Stimulated activated naive CD4-positive, alpha-beta T cell treated with Interleukin-2 at 50 U/mL for 16 hours (primary cell): ENCODE measurements around the gene CFHR4.
"Not testable (repeated sequence)": the region's sequence is repeated elsewhere in the genome, so short reads cannot be mapped to it uniquely, and the experiment has no call there.

Source experiments
- DNase-seq: peaks from one replicate; lab custom pipeline; 2025; lab: John Stamatoyannopoulos, UW

Gene CFHR4

DNA sequence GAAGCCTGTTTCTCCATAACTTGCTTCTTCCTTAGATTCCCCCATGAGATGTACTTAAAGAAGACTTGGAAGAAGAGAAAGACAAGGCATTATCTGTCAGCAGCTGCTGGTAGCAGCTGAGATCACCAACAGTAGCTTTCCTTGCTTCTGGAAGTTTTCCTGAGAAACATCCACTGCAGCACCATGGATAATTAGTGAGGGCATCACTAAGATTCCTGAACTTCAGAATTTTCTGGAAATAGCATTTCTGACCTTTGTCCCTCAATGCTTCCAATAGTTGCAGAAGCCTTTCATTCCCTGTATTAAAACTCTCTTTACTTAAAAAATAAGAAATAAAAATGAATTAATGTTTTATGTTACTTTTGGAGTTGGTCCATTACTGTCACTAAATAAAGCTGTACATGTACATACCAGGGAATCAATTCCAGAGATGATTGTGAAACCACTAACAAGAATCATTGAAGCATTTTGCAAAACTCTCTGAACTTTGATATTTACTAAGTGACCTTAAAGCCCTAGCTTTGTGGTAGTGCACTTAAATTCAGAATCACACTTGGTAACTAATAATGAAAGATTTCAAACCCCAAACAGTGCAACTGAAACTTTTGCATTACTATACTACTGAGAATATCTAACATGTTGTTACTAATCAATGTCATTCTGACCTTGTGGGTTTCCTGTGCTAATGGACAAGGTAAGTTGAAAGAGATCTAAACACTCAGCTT lies at the start of gene CFHR4:
TSS of gene CFHR4 (plus strand) at position 538 of the 725 bp plus-strand sequence. CDS start at position 637, 99 bp downstream.
- DNase-seq = no peak

DNA sequence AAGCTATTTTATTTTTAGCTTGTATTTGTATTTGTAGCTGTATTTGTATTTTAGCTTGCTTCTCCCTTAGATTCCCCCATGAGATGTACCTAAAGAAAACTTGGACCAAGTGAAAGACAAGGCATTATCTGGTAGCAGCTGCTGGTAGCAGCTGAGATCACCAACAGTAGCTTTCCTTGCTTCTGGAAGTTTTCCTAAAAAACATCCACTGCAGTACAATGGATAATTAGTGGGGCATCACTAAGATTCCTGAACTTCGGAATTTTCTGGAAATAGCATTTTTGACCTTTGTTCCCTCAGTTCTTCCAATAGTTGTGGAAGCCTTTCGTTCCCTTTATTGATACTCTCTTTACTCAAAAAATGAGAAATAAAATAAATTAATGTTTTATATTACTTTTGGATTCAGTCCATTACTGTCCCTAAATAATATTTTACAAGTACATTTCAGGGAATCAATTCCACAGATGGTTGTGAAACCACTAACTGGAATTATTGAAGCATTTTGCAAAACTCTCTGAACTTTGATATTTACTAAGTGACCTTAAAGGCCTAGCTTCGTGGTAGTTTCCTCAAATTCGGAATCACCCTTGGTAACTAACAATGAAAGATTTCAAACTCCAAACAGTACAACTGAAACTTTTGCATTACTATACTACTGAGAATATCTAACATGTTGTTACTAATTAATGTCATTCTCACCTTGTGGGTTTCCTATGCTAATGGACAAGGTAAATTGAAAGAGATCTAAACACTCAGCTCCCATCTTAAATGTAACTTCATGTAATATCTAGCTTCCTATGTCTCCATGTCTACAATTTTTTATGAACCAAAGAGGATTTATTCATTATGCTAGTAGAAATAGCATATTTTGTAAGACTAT lies 38.0 kb upstream of the CFHR4 start:
- DNase-seq = not testable (repeated sequence)

DNA sequence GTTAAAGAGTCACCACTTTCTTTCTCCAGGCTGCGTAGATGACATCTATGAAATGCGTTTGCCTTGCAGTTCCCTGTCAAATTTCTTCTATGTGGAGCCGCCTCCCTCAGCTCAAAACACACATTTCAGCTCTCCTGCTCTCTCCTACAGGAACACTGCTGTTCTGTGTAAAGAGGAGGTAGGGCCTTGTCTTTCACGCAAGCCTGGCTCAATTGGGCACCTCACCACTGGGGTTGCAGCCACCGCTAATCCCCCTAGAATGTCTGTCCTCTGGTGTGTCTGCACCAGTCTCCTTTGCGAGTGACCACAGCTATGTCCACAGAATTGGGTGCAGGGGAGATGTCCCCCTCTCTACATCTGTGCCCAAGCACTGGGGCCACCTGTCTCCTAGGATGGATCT lies 31.8 kb upstream of the CFHR4 start:
- no peak for DNase-seq

DNA sequence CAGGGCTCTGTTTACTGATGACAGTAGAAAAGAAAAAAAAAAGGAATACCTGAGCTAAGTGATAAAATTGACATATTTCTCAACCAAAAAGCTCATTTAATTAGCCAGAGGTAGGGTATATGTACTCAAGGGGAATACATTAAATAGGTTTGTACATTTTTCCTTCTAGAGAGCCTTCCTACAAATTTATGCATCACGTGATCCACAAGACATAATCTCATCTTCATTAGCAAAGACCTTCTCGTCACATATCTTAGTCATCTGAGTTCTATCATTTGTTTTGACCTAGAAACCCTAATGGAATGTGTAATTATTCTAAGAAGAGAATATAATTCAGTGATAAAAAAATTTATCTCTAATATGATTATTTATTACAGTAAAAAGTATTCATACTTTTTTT lies 30.7 kb upstream of the CFHR4 start:
- DNase-seq = no peak

DNA sequence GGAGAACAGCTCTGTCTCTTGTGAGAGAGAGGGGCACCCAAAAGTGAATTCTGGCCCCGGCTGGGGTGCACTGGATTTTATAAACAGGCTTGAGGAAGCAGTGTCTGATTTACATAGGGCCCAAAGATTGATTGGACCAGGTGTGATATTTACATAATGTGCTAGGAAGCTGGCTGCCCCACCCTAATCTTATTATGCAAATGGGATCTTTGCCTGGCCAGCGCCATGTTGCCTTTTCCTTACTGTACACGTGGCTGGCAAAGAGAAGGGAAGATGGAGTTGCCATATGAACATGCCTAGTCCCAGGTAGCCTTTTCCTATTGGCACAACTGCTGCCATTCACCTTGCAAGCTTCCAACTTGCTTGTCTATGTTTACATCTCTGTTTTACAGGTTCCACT lies 29.0 kb upstream of the CFHR4 start:
- DNase-seq = no peak

DNA sequence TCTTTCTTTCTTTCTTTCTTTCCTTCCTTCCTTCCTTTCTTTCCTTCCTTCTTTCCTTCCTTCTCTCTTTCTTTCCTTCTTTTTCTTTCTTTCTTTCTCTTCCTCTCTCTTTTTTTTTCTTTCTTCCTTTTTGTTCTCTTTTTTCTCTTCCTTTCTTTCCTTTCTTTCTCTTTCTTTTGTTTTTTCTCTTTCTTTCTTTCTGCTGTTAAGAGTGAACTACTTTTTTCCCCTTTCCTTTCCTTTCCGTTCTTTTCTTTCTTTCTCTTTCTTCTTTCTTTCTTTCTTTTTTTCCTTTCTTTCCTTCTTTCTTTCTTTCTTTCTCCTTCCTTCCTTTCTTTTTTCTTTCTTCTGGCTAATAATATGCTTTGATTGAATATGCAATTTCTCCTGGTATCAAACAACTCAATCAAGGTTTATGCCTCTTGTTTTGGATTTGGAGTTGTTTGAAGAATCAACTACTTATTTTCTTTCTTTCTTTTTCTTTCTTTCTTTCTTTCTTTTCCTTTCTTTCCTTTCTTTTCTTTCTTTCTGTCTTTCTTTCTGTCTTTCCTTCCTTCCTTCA lies 27.4 kb upstream of the CFHR4 start:
- no peak for DNase-seq

DNA sequence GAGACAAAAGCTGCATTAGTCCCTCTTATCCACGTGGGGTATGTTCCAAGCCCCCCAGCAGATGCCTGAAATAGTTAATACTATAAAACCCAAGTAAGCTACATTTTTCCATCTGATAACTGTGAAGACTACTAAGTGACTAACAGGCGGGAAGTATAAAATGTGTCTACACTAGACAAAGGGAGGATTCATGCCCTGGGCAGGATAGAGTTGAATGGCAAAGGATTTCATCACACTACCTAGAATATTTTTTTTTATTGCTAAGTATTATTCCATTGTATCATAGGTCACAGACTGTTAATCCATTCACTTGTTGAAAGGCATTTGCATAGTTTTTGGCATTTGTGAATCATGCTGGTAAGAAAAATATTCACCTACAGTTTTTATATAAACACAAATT lies 26.4 kb upstream of the CFHR4 start:
- no peak for DNase-seq

DNA sequence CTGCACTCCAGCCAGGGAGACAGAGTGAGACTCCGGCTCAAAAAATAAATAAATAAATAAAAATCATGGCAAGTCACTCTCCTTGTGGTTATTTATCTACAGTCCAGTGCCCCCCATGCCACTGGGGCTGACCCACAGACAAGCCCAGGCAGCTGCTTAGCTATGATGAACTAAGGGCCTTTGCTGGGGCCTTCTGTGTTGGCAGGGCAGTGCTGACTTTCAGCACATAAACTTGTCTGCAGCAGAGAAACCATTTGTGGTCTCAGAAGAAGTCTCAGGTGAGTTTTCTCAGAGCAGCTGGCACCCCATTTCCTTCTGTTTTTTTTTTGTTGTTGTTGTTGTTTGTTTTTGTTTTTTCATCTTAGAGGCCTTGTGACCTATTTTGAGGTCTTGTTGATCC lies 20.9 kb upstream of the CFHR4 start:
- DNase-seq = no peak

DNA sequence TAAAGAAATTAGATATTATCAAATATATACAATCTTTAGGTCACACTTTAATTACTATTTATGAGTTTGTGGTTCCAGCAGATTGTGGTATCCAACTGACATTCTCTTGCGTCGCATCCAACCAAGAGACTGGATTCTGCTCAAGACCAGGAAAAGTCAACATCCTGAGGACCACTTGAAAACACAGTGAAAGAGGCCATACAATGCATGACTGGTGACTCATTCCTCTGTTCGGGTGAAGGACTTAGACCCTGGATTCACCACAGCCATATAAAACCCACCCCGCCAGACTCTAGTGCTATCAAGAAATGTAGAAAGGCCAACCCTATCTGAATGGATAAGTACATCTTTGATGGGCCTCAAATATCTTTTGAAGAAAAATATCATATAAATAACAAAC lies 14.5 kb upstream of the CFHR4 start:
- DNase-seq = no peak

DNA sequence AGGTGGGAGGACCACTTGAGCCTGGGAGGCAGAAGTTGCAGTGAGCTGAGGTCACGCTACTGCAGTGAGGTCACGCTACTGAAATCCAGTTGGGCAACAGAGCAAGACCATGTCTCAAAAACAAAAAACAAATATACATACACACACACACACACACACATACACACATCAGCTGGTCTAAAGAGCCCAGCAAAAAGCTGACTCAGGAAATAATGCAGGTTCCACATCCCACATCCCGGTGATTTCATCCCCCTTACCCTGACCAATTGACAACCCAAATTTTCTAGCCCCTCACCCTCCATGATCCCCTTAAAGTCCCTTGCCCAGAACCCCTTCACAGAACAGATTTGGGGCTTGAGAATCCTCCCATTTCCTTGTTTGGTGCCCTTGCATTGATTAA lies 11.9 kb upstream of the CFHR4 start:
- DNase-seq = no peak

DNA sequence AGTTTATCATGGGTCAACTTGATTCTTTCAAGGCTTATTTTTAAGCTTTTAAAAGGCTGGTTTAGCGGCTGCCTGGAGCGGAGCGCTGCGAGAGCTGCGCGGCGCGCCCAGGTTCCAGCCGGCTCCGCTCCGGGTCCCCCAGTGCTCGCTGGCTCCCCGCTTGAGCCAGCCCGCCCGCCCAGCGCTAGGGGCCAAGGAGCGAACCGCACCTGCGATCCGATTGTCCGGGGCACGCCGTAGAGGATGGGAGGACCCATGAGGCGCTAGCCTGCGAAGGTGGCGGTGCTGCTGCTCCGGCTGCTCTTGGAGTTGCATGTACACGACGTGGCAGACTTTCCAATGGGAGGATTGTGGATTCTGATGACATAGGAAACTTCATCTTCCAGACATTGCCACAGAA lies 9.9 kb upstream of the CFHR4 start:
- no peak for DNase-seq

DNA sequence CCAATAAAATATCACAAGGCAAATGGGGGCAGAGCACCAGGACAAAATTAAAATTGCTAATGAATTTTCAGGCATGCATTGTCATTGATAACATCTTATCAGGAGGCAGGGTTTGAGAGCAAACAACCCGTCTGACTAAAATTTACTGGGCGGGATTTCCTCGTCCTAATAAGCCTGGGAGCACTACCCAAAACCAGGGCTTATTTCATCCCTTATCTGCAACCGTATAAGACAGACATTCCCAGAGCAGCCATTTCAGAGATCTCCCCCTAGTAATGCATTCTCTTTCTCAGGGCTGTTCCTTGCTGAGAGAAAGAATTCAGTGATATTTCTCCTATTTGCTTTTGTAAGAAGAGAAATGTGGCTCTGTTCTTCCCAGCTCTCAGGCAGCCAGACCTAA lies 1.3 kb upstream of the CFHR4 start:
- DNase-seq = not testable (repeated sequence)

DNA sequence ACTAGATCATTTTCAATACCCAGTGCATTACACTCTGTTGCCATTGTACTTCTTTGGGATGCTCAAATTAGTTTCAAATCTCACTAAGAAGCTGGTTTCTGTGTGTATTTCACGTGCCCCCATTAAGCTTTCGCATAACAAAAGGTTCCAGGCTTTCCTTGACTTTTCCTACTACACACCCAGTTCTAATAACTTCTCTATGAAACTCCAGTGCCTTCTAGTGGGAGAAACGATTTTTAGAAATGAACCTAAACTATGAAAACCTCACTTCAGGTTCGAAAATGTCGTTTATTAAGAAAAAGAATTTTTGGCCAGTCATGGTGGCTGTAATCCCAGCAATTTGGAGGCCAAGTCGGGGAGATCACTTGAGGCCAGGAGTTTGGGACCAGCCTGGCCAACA lies 2.8 kb downstream of the CFHR4 start:
- DNase-seq = no peak

DNA sequence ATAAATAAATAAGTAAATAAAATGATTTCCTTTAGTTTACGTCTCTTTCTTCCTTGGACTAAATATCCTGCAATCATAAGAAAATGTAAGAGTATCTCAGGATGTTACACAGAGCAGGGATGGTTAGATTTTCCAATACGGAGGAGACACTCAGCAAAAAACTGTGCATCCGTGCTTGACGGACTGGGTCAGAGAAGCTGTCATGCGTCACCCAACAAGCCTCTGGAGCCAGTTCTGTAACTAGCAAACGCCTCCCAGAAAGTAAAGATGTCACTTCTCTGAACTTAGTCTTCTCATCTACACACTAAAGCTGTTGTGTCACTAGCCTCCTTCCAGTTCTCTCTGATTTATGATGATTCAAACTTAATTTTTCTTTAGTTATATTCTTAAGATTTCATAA lies 3.4 kb downstream of the CFHR4 start:
- no peak for DNase-seq

DNA sequence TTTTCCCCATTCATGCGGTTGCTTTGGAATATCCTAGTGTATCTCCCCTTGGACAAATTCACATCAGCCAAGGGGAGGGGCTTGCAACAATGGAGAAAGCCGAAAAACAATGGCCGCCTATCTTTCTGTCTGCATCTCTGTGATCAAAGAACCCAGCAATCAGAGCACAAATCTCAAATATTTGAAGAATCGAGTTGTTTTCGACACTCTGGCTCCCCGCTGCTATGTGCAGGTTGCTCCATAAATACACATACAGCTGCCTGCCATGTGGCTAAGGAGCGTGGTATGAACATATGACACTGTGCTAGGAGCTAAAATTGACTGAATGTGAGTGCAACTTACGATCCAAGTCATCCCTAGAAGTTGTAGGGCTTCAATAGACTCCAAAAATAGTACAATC lies 8.5 kb downstream of the CFHR4 start:
- no peak for DNase-seq

DNA sequence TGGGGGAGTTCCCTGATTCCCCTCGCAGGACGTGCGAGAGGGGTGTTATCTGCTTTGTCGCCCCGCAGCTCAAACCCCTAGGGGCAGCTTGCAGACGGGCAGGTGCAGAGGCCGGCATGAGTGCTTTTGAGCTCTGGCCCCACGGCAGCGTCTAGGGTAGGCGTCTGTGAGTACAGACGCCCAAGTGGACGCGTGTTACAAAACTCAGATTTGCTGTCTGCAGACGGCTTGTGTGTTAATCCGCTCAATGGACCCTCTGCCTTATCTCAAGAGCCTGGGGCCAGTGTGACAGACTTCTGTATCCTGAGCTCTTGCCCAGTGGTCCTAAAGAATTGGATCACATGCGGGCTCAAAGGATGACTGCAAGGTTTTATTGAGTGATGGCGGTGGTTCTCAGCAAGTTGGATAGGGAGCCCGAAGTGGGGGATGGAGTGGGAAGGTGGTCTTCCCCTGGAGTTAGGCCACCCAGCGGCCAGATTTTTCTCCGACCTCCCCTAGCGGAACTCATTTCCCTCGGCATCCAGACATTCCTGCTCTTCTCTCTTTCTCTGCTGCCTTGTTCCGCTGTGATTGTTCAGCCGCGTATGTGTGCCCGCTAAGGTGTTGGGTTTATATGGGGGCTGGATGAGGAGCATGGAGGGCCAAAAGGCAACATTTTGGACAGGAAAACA lies 9.4 kb downstream of the CFHR4 start:
- DNase-seq = no peak

DNA sequence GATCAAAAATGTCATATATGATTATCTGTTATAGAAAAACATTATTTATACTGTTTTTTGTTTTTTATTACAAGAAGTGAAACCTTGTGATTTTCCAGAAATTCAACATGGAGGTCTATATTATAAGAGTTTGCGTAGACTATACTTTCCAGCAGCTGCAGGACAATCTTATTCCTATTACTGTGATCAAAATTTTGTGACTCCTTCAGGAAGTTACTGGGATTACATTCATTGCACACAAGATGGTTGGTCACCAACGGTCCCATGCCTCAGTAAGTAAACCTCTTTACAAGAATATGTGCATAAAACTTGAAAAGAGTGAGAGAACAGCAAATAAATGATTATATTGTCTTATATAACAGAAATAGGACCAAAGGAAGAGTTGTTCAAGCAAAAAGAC lies 14.5 kb downstream of the CFHR4 start:
- no peak for DNase-seq

DNA sequence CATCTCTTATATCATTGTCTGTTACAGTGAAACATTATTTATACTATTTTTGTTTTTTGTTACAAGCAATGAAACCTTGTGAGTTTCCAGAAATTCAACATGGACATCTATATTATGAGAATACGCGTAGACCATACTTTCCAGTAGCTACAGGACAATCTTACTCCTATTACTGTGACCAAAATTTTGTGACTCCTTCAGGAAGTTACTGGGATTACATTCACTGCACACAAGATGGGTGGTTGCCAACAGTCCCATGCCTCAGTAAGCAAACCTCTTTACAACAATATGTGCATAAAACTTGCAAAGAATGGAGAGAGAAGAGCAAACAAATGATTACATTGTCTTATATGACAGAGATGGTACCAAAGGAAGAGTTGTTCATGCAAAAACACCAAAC lies 22.4 kb downstream of the CFHR4 start:
- DNase-seq = no peak

DNA sequence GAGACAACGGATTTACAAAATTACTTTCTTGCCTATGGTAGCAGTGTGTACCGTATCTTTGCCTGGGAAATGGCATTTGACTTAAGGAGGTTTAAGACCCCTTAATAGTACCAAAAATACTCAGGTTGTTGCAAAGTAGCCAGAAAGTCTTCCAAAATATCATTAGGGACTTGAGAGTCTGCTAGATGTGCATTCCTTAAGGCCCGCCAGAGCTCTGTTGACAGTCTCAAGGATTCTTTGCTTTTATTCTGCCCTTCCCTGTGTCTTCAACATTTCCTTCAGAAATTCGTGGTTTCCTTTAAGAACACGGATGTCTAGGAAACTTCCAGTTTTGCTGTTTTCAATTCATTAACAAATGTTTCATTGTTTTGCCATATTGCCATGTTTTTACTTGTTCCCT lies 24.4 kb downstream of the CFHR4 start:
- DNase-seq = not testable (repeated sequence)

DNA sequence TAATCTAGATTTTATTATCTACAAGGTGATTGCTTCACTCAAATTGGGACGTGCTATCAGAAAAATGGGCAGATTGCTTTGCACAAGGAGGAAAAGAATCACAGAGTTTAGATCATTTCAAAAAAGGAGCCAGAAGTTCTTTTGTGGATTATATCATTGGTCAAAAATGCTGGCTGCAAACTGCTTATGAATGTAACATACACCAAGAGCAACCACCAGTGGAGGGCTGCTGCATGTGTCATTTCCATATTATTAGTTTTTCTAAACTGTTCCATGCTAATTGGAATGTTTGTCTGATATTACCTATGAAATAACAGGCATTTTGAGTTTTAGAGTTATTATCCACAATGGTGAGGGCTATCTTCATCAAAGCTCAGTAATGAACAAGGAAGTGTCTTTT lies 39.0 kb downstream of the CFHR4 start:
- not testable (repeated sequence) for DNase-seq

DNA sequence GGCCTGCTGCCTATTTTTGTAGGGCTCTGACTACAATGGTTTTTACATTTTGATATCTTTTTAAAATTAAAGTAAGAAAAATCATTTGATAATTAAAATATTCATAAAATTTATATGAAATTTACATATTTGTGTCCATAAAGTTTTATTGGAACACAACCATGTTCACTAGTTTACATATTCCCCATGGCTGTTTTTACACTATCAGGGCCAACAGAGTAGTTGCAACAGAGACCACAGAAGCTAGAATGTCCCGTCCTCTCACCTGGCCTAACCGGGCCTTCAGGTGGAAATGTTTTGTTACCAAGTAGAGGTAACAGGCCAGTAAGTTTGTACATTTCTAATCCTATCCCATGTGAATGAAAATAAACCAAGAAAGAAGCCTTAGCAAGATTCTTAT lies 45.0 kb downstream of the CFHR4 start:
- not testable (repeated sequence) for DNase-seq

DNA sequence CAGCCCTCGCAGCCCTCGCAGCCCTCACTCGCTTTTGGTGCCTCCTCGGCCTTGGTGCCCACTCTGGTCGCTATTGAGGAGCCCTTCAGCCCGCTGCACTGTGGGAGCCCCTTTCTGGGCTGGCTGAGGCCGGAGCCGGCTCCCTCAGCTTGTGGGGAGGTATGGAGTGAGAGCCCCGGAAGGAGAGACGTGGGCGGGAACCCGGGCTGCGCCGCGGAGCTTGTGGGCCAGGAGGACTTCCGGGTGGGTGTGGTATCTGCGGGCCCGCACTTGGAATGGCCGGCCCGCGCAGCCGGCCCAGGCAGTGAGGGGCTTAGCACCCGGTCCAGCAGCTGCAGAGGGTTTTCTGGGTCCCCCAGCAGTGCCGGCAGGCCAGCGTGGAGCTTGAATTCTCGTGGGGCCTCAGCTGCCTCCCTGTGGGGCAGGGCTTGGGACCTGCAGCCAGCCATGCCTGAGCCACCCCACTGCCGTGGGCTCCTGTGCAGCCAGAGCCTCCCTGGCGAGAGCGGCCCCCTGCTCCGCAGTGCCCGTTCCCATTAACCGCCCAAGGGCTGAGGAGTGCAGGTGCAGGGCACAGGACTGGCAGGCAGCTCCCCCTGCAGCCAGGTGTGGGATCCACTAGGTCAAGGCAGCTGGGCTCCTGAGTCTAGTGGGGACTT lies 45.8 kb downstream of the CFHR4 start:
- no peak for DNase-seq
